Measurements from ENCODE around the gene RSPH1. TPM values are rescaled to one million over a fixed set of nuclear protein-coding genes. Genes with fewer than 3 reads are reported as not detected.
A peak's percentile ranks its signal among the peaks of the same experiment; 100 is the strongest.

RSPH1 gene
- total and polyA plus RNA-seq, 8 donors: 0.37 to 8.9 (median 1.8) TPM; not detected in 1

DNA sequence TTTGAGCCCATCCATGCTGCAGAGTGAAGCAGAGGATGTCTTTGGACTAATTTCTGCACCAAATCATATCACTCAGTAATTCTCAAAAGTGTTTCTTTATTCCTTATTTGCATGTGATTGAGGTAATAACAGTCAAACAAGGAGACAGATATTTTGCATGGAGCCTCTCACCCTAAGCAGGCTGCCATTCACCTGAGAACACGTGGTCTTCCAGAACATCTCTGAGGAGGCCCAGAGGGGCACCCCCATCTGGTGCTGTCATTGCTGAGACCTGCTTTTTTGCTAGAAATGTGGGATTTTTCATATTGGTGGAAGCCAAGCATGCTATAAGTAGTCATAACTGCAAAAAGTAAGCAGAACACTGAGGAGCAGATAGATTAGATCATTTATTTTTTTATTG is 25.4 kb upstream of the RSPH1 start:
- Histone ChIP-seq H3K4me3 (no peak overlapping the region), H3K27ac (peak overlapping the region in 1 of 5 donors; percentile 5), H3K9me3 (no peaks in the 10 kb centered on the region), H3K27me3 (no peaks in the 10 kb centered on the region), H3K36me3 (peaks cover 8 to 60% (median 44%) of the 10 kb centered on the region in 4 donors), H3K4me1 (peaks cover 34 to 100% (median 54%) of the 10 kb centered on the region in 4 donors)
- no peak for DNase-seq
- TF ChIP-seq POLR2A (IDR thresholded peaks at IDR 0.05) (no peak), POLR2AphosphoS5 (IDR thresholded peaks at IDR 0.05) (no peak)
- TF ChIP-seq, protein P1, sequence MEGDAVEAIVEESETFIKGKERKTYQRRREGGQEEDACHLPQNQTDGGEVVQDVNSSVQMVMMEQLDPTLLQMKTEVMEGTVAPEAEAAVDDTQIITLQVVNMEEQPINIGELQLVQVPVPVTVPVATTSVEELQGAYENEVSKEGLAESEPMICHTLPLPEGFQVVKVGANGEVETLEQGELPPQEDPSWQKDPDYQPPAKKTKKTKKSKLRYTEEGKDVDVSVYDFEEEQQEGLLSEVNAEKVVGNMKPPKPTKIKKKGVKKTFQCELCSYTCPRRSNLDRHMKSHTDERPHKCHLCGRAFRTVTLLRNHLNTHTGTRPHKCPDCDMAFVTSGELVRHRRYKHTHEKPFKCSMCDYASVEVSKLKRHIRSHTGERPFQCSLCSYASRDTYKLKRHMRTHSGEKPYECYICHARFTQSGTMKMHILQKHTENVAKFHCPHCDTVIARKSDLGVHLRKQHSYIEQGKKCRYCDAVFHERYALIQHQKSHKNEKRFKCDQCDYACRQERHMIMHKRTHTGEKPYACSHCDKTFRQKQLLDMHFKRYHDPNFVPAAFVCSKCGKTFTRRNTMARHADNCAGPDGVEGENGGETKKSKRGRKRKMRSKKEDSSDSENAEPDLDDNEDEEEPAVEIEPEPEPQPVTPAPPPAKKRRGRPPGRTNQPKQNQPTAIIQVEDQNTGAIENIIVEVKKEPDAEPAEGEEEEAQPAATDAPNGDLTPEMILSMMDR (IDR thresholded peaks at IDR 0.05): no peak
- intact Hi-C loops (cut with DNase I; ENCODE audit: low total_unique reads): no loop called here
- WGBS, 5 donors: 55 to 81% (median 78%) methylated on average over 1 of the region's 1 CpG

DNA sequence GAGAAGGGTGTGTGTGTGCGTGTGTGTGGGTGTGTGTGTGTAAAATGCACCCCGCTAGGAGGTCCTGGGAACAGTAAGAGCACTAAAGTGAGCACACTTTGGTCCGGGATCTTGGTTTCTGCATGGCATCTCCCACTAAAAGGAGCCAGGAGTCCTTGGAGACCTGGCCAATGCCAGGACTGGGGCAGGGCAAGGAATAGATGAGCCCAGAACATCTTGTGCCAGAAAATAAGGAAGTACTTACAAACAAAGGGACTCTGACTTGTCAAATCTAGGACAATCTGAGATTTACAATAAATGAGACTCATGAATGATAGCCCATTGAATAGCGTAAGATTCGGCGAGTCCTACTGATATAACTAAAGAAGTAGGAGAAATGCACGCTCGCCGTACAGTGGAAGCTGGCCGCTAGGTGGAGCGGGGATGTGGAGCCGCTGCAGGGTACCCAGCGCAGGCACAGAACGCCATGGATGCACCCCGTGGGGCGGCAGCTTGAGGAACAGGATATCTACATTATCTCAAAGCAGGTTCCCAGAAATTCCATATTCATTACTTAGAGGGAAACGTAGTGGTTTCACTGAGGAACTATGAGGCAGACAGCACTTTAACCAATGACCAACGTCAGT is 24.7 kb upstream of the RSPH1 start:
- Histone ChIP-seq H3K4me3 (no peak overlapping the region), H3K27me3 (no peaks in the 10 kb centered on the region), H3K9me3 (no peaks in the 10 kb centered on the region), H3K4me1 (peaks cover 39 to 100% (median 54%) of the 10 kb centered on the region in 4 donors), H3K36me3 (peaks cover 8 to 60% (median 44%) of the 10 kb centered on the region in 4 donors), H3K27ac (no peak overlapping the region)
- intact Hi-C loops (cut with DNase I; ENCODE audit: low total_unique reads): no loop called here
- DNase-seq: peak in 1 of 2 donors; percentile 36
- 81 to 88% (median 86%) methylated on average over 18 of the region's 18 CpGs for WGBS, 5 donors
- TF ChIP-seq POLR2A (IDR thresholded peaks at IDR 0.05): no peak
- TF ChIP-seq, protein P1 (IDR thresholded peaks at IDR 0.05): peak in 1 of 7 experiments; percentile 6

DNA sequence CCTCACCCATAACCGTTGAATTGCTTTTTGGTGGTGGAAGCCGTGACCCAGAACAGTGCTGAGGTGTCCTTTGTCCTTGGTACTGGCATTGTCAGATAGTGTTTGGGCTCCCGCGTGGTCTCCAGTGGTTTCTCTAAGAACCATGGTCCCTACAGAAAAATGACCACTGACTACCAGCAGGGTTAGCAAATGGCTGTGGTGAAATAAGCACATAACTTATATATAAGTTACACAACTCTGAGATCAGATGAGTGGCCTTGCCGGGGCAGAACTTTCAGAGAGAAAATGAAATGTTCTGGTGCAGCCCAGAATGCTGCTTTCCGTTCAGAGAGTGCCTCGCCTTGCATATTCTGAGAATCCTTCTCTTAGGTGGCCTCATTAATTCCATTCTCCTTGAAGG is 22.6 kb upstream of the RSPH1 start:
- H3K4me3 ChIP-seq: no peak overlapping the region
- no peak for DNase-seq
- H3K27ac ChIP-seq: no peak overlapping the region
- WGBS, 5 donors: 82 to 93% (median 87%) methylated on average over 6 to 7 of the region's 7 CpGs
- no peak for TF ChIP-seq EP300 (IDR thresholded peaks at IDR 0.05)
- TF ChIP-seq, protein P1 (IDR thresholded peaks at IDR 0.05): no peak
- no peak for TF ChIP-seq POLR2A (IDR thresholded peaks at IDR 0.05)
- TF ChIP-seq POLR2AphosphoS5 (IDR thresholded peaks at IDR 0.05): no peak
- intact Hi-C loops (cut with DNase I; ENCODE audit: low total_unique reads): no loop called here
- peaks cover 28 to 94% (median 46%) of the 10 kb centered on the region in 4 donors for H3K4me1 ChIP-seq
- peaks cover 8 to 60% (median 44%) of the 10 kb centered on the region in 4 donors for H3K36me3 ChIP-seq
- no peaks in the 10 kb centered on the region for H3K27me3 ChIP-seq
- no peaks in the 10 kb centered on the region for H3K9me3 ChIP-seq

DNA sequence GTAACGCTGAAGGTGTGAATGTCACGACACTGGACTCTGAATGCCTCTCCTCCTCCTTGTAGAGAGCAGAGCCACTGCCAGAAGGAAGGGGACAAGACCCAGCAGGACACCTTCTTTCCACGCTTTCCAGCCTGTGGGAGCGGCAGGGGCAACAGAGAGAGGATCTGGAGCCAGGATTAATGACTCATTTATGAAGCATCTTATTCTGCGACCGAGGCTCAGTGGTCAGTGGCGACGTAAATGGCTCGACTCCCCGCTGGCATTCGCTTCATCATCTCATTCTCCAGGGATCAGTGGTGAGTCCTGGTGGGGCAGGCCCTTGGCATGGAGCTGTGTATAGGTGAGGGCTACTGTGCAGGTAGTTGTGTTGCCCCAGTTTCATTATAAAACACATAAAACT is 22.2 kb upstream of the RSPH1 start:
- H3K36me3 ChIP-seq: peaks cover 5 to 58% (median 42%) of the 10 kb centered on the region in 4 donors
- H3K4me1 ChIP-seq: peaks cover 24 to 92% (median 45%) of the 10 kb centered on the region in 4 donors
- TF ChIP-seq EP300 (IDR thresholded peaks at IDR 0.05): no peak
- TF ChIP-seq POLR2AphosphoS5 (IDR thresholded peaks at IDR 0.05): no peak
- TF ChIP-seq, protein P1 (IDR thresholded peaks at IDR 0.05): no peak
- no peak for TF ChIP-seq POLR2A (IDR thresholded peaks at IDR 0.05)
- no peak for DNase-seq
- H3K4me3 ChIP-seq: peak overlapping the region in 1 of 4 donors; percentile 9
- intact Hi-C loops (cut with DNase I; ENCODE audit: low total_unique reads): no loop called here
- no peaks in the 10 kb centered on the region for H3K27me3 ChIP-seq
- H3K9me3 ChIP-seq: no peaks in the 10 kb centered on the region
- no peak overlapping the region for H3K27ac ChIP-seq
- 66 to 81% (median 68%) methylated on average over 11 of the region's 11 CpGs for WGBS, 5 donors
